Measurements from ENCODE around the gene MECR.
A peak's percentile ranks its signal among the peaks of the same experiment; 100 is the strongest.

MECR gene

GRCh38 chr1:29253180-29253579 is 22.4 kb upstream of the MECR start:
- DNase-seq, result no peak
- Histone ChIP-seq H3K9me3 (ENCODE audit: severe bottlenecking) (no peaks in the 10 kb centered on the region), H3K36me3 (no peaks in the 10 kb centered on the region), H3K4me3 (ENCODE audit: low read depth, low read length) (no peak overlapping the region), H3K27ac (no peak overlapping the region), H3K27me3 (ENCODE audit: insufficient read depth, low read depth, severe bottlenecking) (no peaks in the 10 kb centered on the region)
- TF ChIP-seq CTCF (IDR thresholded peaks at IDR 0.05; ENCODE audit: low read depth, low read length), result no peak

- no peaks in the 10 kb centered on the region for H3K27me3 ChIP-seq (ENCODE audit: insufficient read depth, low read depth, severe bottlenecking)
- no peak for TF ChIP-seq CTCF (IDR thresholded peaks at IDR 0.05; ENCODE audit: low read depth, low read length)
Measured at GRCh38 chr1:29251164-29252124, 20.7 kb upstream of the MECR start.

GRCh38 chr1:29249951-29250581 is 19.3 kb upstream of the MECR start:
- H3K27ac ChIP-seq, result no peak overlapping the region
- TF ChIP-seq CTCF (IDR thresholded peaks at IDR 0.05; ENCODE audit: low read depth, low read length), result no peak
- H3K36me3 ChIP-seq, result no peaks in the 10 kb centered on the region
- no peak overlapping the region for H3K4me3 ChIP-seq (ENCODE audit: low read depth, low read length)
- H3K27me3 ChIP-seq (ENCODE audit: insufficient read depth, low read depth, severe bottlenecking), result no peaks in the 10 kb centered on the region
- no peak for DNase-seq
- no peaks in the 10 kb centered on the region for H3K9me3 ChIP-seq (ENCODE audit: severe bottlenecking)

More at GRCh38 chr1:29251164-29252124, 20.7 kb upstream of the MECR start:
- H3K27ac ChIP-seq, result no peak overlapping the region
- no peak for DNase-seq
- H3K4me3 ChIP-seq (ENCODE audit: low read depth, low read length), result no peak overlapping the region
- no peaks in the 10 kb centered on the region for H3K36me3 ChIP-seq
- no peaks in the 10 kb centered on the region for H3K9me3 ChIP-seq (ENCODE audit: severe bottlenecking)

- DNase-seq, result no peak
- no peaks in the 10 kb centered on the region for H3K9me3 ChIP-seq (ENCODE audit: severe bottlenecking)
- H3K4me3 ChIP-seq (ENCODE audit: low read depth, low read length), result no peak overlapping the region
- peak overlapping the region; percentile 48; the same call in 1 of the 2 replicates for H3K27ac ChIP-seq
- no peak for TF ChIP-seq CTCF (IDR thresholded peaks at IDR 0.05; ENCODE audit: low read depth, low read length)
- no peaks in the 10 kb centered on the region for H3K27me3 ChIP-seq (ENCODE audit: insufficient read depth, low read depth, severe bottlenecking)
- H3K36me3 ChIP-seq, result no peaks in the 10 kb centered on the region
Measured at GRCh38 chr1:29249170-29249691, 18.5 kb upstream of the MECR start.

GRCh38 chr1:29248409-29248808 is 17.7 kb upstream of the MECR start:
- Histone ChIP-seq H3K27ac (no peak overlapping the region), H3K36me3 (no peaks in the 10 kb centered on the region)

More at GRCh38 chr1:29248409-29248808, 17.7 kb upstream of the MECR start:
- Histone ChIP-seq H3K4me3 (ENCODE audit: low read depth, low read length) (no peak overlapping the region), H3K9me3 (ENCODE audit: severe bottlenecking) (no peaks in the 10 kb centered on the region), H3K27me3 (ENCODE audit: insufficient read depth, low read depth, severe bottlenecking) (no peaks in the 10 kb centered on the region)
- no peak for TF ChIP-seq CTCF (IDR thresholded peaks at IDR 0.05; ENCODE audit: low read depth, low read length)
- no peak for DNase-seq

All from WERI-Rb-1 (cell line).